Suprapubic skin (tissue), 4 donors: ENCODE measurements around the gene LRGUK. TPM values are rescaled to one million over a fixed set of nuclear protein-coding genes. Genes with fewer than 3 reads are reported as not detected.
A peak's percentile ranks its signal among the peaks of the same experiment; 100 is the strongest.

Experiments
- DNase-seq, 2 donors: peaks; one replicate each; pipeline ENCODE4 v3.0.0-alpha.2; 2019; ENCODE audit warnings: low spot score in 2 of 2
- H3K27ac ChIP-seq: fragments of 200-600 bp; sonication (generic); one replicate; pipeline ENCODE4 v1.5.1; 2019
- H3K27me3 ChIP-seq: fragments of 200-600 bp; sonication (generic); one replicate; pipeline ENCODE4 v1.5.1; 2019
- H3K36me3 ChIP-seq: fragments of 200-600 bp; sonication (generic); one replicate; pipeline ENCODE4 v1.5.1; 2019
- H3K4me1 ChIP-seq: fragments of 200-600 bp; sonication (generic); one replicate; pipeline ENCODE4 v1.5.1; 2019
- H3K4me3 ChIP-seq: fragments of 200-600 bp; sonication (generic); one replicate; pipeline ENCODE4 v1.5.1; 2019; ENCODE audit warnings: mild to moderate bottlenecking
- H3K9me3 ChIP-seq: fragments of 200-600 bp; sonication (generic); one replicate; pipeline ENCODE4 v1.5.1; 2019
- EP300 ChIP-seq: sonication (generic); formaldehyde crosslinking; IDR thresholded peaks from one replicate; pipeline ENCODE4 v1.6.1; 2017; ENCODE audit warnings: antibody characterized with exemption
- POLR2A ChIP-seq, 2 donors: fragments of 450-650 bp; IDR thresholded peaks; one replicate each; pipeline ENCODE4 v1.6.1; 2017; ENCODE audit warnings: antibody characterized with exemption in 2 of 2, mild to moderate bottlenecking in 2 of 2, moderate library complexity in 2 of 2
- POLR2AphosphoS5 ChIP-seq, 3 donors: sonication (generic); formaldehyde crosslinking; IDR thresholded peaks; one replicate each; pipeline ENCODE4 v1.6.1; 2017; ENCODE audit warnings: antibody characterized with exemption in 3 of 3
- WGBS: methylation state at CpG from one replicate; pipeline ENCODE4 v1.1.5; 2018; 5-methylcytosine and 5-hydroxymethylcytosine counted together
- total RNA-seq, 4 donors: library from RNA; depleted of rRNA; stranded (reverse); fragments of >200 nt; gene quantifications; one replicate each; pipeline ENCODE4 v1.1.0, GENCODE V29; 2016
- TF ChIP-seq, protein P1 (sequence below), 2 donors: fragments of 200-600 bp in 1 of 2; fragments of 450-650 bp in 1 of 2; sonication (generic) in 1 of 2; IDR thresholded peaks; one replicate each; pipeline ENCODE4 v1.5.1; 2016 to 2019; ENCODE audit warnings: antibody characterized with exemption in 2 of 2, mild to moderate bottlenecking in 1 of 2, moderate library complexity in 1 of 2

LRGUK gene
- total RNA-seq, 4 donors from 2014 or later: 0.34 to 1.2 (median 0.91) TPM

DNA sequence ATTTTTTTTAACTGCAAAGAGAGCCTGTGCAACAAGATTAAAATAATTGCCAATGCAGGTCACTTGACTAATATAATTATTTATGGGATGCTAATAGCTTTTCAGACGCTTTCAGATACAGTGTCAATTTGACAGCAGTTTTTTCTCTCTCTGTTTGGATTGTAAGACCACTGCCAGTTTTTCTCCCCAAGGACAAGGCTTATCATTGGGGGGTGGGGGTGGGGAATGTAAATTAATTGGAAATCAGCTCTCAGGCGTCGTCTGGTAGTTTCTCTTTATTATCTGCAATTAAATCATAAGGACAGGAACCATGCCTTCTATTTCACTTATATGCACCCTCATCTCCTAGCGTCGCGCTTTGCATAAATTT lies 559 bp upstream of the LRGUK start:
- no peaks in the 10 kb centered on the region for H3K9me3 ChIP-seq
- H3K4me3 ChIP-seq: peak overlapping the region; percentile 78
- no peak for TF ChIP-seq POLR2A (IDR thresholded peaks at IDR 0.05)
- TF ChIP-seq, protein P1, sequence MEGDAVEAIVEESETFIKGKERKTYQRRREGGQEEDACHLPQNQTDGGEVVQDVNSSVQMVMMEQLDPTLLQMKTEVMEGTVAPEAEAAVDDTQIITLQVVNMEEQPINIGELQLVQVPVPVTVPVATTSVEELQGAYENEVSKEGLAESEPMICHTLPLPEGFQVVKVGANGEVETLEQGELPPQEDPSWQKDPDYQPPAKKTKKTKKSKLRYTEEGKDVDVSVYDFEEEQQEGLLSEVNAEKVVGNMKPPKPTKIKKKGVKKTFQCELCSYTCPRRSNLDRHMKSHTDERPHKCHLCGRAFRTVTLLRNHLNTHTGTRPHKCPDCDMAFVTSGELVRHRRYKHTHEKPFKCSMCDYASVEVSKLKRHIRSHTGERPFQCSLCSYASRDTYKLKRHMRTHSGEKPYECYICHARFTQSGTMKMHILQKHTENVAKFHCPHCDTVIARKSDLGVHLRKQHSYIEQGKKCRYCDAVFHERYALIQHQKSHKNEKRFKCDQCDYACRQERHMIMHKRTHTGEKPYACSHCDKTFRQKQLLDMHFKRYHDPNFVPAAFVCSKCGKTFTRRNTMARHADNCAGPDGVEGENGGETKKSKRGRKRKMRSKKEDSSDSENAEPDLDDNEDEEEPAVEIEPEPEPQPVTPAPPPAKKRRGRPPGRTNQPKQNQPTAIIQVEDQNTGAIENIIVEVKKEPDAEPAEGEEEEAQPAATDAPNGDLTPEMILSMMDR (IDR thresholded peaks at IDR 0.05): no peak
- no peak for TF ChIP-seq POLR2AphosphoS5 (IDR thresholded peaks at IDR 0.05)
- TF ChIP-seq EP300: no peak
- H3K4me1 ChIP-seq: peaks cover 13% of the 10 kb centered on the region
- WGBS: 29% methylated on average over 6 of the region's 6 CpGs
- H3K36me3 ChIP-seq: no peaks in the 10 kb centered on the region
- H3K27ac ChIP-seq: no peak overlapping the region
- H3K27me3 ChIP-seq: no peaks in the 10 kb centered on the region
- no peak for DNase-seq

GRCh38 chr7:134128829-134129228 lies 1.7 kb downstream of the LRGUK start:
- TF ChIP-seq, protein P1 (IDR thresholded peaks at IDR 0.05): no peak
- no peak for TF ChIP-seq POLR2A (IDR thresholded peaks at IDR 0.05)
- TF ChIP-seq EP300: no peak
- no peak for TF ChIP-seq POLR2AphosphoS5 (IDR thresholded peaks at IDR 0.05)
- Histone ChIP-seq H3K9me3 (no peaks in the 10 kb centered on the region), H3K4me1 (peaks cover 13% of the 10 kb centered on the region), H3K4me3 (no peak overlapping the region), H3K27me3 (no peaks in the 10 kb centered on the region), H3K36me3 (no peaks in the 10 kb centered on the region), H3K27ac (no peak overlapping the region)
- WGBS: 90% methylated on average over 5 of the region's 5 CpGs
- DNase-seq: no peak

DNA sequence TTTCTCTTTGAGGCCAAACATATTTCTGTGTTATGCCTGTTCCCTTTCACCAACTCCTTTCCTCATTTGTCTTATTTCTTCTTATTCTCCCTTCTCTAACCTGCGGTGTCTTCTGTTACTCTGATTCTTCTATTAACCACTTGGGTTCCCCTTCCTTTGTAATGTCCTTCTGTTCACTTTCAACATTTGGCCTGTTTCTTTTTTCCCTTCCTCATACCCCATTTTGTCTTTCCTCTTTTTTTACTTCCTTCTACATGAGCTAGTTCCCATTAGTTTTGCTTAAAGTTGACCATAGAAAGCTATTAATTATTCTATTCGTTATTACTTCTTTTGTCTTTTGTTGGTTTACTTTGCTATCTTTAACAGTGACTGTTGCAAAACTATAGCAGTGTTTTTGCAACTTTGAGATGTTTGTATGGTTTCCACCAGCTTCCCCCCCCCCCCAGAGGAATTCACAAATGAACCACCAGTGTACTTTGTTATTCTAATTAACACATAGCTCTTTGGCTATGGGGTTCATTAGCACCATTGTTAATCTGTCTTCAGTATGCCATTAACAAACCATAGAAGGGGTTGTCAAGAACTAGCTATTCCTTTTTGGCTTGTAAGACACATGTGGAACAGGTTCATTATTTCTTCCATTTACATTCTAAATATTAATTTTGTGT lies 2.9 kb downstream of the LRGUK start:
- no peaks in the 10 kb centered on the region for H3K36me3 ChIP-seq
- no peaks in the 10 kb centered on the region for H3K27me3 ChIP-seq
- peaks cover 13% of the 10 kb centered on the region for H3K4me1 ChIP-seq
- no peak overlapping the region for H3K4me3 ChIP-seq
- TF ChIP-seq, protein P1 (IDR thresholded peaks at IDR 0.05): no peak
- TF ChIP-seq POLR2A (IDR thresholded peaks at IDR 0.05): no peak
- TF ChIP-seq EP300: no peak
- TF ChIP-seq POLR2AphosphoS5 (IDR thresholded peaks at IDR 0.05): no peak
- H3K9me3 ChIP-seq: no peaks in the 10 kb centered on the region
- no peak for DNase-seq
- no peak overlapping the region for H3K27ac ChIP-seq
- WGBS: 38% methylated on average over 2 of the region's 2 CpGs

- H3K27ac ChIP-seq: no peak overlapping the region
- no peaks in the 10 kb centered on the region for H3K4me1 ChIP-seq
- no peaks in the 10 kb centered on the region for H3K36me3 ChIP-seq
- H3K27me3 ChIP-seq: no peaks in the 10 kb centered on the region
- no peaks in the 10 kb centered on the region for H3K9me3 ChIP-seq
- no peak overlapping the region for H3K4me3 ChIP-seq
- TF ChIP-seq POLR2A (IDR thresholded peaks at IDR 0.05): no peak
- TF ChIP-seq POLR2AphosphoS5 (IDR thresholded peaks at IDR 0.05): no peak
- TF ChIP-seq EP300: no peak
- TF ChIP-seq, protein P1 (IDR thresholded peaks at IDR 0.05): no peak
- WGBS: 96% methylated on average over 3 of the region's 3 CpGs
- DNase-seq: no peak
These were observed 6.9 kb downstream of the LRGUK start for GRCh38 chr7:134134004-134134403.

- Histone ChIP-seq H3K9me3 (no peaks in the 10 kb centered on the region), H3K4me3 (no peak overlapping the region), H3K36me3 (no peaks in the 10 kb centered on the region), H3K27me3 (no peaks in the 10 kb centered on the region), H3K4me1 (no peaks in the 10 kb centered on the region), H3K27ac (no peak overlapping the region)
- DNase-seq: peak in 1 of 2 donors; percentile 67
- 61% methylated on average over 17 of the region's 18 CpGs for WGBS
- TF ChIP-seq POLR2A (IDR thresholded peaks at IDR 0.05): no peak
- TF ChIP-seq, protein P1 (IDR thresholded peaks at IDR 0.05): peak in 1 of 2 donors; percentile 77
These were observed 14.0 kb downstream of the LRGUK start for GRCh38 chr7:134140889-134141867.
